ENCODE results near the gene PLA2G2D.
"Not testable (repeated sequence)": the region's sequence is repeated elsewhere in the genome, so short reads cannot be mapped to it uniquely, and the experiment has no call there.

PLA2G2D gene

GRCh38 chr1:20142001-20142710 is 22.8 kb upstream of the PLA2G2D start:
- no peak for DNase-seq

GRCh38 chr1:20141466-20141865 is 22.1 kb upstream of the PLA2G2D start:
- no peak for DNase-seq

- no peak for DNase-seq
Observed at GRCh38 chr1:20141001-20141400, 21.7 kb upstream of the PLA2G2D start.

GRCh38 chr1:20139776-20140612 is 20.7 kb upstream of the PLA2G2D start:
- DNase-seq = no peak

GRCh38 chr1:20138961-20139550 is 19.7 kb upstream of the PLA2G2D start, which contains the start of gene PLA2G2F:
Gene PLA2G2F, plus strand, starts transcription at chr1:20139323. Its CDS starts 105 bp downstream, at chr1:20139428.
- DNase-seq = no peak

GRCh38 chr1:20138346-20138745 is 19.0 kb upstream of the PLA2G2D start:
- no peak for DNase-seq

- DNase-seq = no peak
Observed at GRCh38 chr1:20137604-20138003, 18.3 kb upstream of the PLA2G2D start.

- no peak for DNase-seq
Observed at GRCh38 chr1:20137055-20137454, 17.7 kb upstream of the PLA2G2D start.

GRCh38 chr1:20136249-20136648 is 16.9 kb upstream of the PLA2G2D start:
- DNase-seq = no peak

GRCh38 chr1:20134995-20135394 is 15.7 kb upstream of the PLA2G2D start:
- no peak for DNase-seq

- DNase-seq = not testable (repeated sequence)
Observed at GRCh38 chr1:20130518-20130917, 11.2 kb upstream of the PLA2G2D start.

- no peak for DNase-seq
Observed at GRCh38 chr1:20126806-20127440, 7.6 kb upstream of the PLA2G2D start.

- DNase-seq = no peak
Observed at GRCh38 chr1:20126041-20126805, 6.9 kb upstream of the PLA2G2D start.

GRCh38 chr1:20125100-20125499 is 5.8 kb upstream of the PLA2G2D start:
- no peak for DNase-seq

GRCh38 chr1:20124456-20125057 is 5.2 kb upstream of the PLA2G2D start:
- DNase-seq = no peak

- DNase-seq = no peak
Observed at GRCh38 chr1:20123722-20124455, 4.6 kb upstream of the PLA2G2D start.

- DNase-seq = no peak
Observed at GRCh38 chr1:20120796-20121195, 1.5 kb upstream of the PLA2G2D start.

- no peak for DNase-seq
Observed at GRCh38 chr1:20117236-20117635, 2.1 kb downstream of the PLA2G2D start.

- DNase-seq = no peak
Observed at GRCh38 chr1:20115916-20116315, 3.4 kb downstream of the PLA2G2D start.

- DNase-seq = no peak
Observed at GRCh38 chr1:20115479-20115878, 3.9 kb downstream of the PLA2G2D start.

GRCh38 chr1:20114021-20114648 is 5.2 kb downstream of the PLA2G2D start:
- no peak for DNase-seq

Measured in activated CD4-positive, CD25-positive, alpha-beta regulatory T cell (primary cell).